NOMO-1 treated with DMSO at 0.1 percent for 48 hours (cell line): ENCODE results near the gene ZSWIM6.
"Not testable (repeated sequence)": the region's sequence is repeated elsewhere in the genome, so short reads cannot be mapped to it uniquely, and the experiment has no call there.

Source experiments
- DNase-seq: peaks from one replicate; lab custom pipeline; 2025; ENCODE audit not compliant: unreplicated experiment; lab: John Stamatoyannopoulos, UW

The ZSWIM6 gene

GRCh38 chr5:61405511-61406295 lies 73.6 kb downstream of the ZSWIM6 start:
- DNase-seq = no peak

- not testable (repeated sequence) for DNase-seq
Measured at GRCh38 chr5:61406497-61406896, 74.4 kb downstream of the ZSWIM6 start.

- DNase-seq = no peak
Measured at GRCh38 chr5:61407706-61408270, 75.7 kb downstream of the ZSWIM6 start.

- DNase-seq = peak; percentile 98
Measured at GRCh38 chr5:61408476-61409168, 76.6 kb downstream of the ZSWIM6 start.

DNA sequence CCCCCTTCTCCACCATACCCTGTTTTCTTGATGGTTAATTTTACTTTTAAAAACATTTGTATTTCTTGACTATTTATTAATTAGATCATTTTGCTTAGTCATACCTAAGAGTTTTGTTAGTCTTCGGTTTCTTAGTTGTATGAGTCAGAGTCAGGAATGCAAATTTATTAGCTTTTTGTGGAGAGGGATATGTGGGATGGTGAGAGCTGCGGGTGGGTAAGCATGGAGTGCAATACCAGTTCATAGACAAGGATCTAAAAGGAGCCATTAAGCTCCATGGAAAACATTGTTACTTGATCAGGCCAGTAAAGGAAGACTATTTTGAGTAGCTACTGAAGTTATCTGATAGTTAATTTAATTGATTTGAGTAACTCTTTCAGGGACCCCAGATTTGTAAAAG lies 77.5 kb downstream of the ZSWIM6 start:
- no peak for DNase-seq

DNA sequence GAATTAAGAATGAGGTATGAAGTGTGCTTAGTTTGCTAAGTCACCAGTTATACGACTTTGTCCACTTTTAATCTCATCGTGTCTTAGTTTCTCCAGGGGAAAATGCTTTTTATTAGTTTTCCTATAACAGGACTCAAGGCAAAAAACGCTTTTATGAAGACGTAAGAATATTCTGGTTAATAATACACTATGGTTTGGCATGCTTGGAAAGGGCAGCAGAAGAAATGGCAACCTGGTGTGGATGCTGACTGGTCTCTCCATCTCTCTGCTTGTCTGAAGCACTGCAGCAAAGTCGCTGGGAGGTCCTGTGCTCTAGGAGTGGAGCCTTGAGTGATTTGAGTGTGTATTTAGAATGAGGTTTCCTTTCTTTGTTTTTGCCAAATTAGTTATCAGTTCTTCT lies 78.8 kb downstream of the ZSWIM6 start:
- no peak for DNase-seq

DNA sequence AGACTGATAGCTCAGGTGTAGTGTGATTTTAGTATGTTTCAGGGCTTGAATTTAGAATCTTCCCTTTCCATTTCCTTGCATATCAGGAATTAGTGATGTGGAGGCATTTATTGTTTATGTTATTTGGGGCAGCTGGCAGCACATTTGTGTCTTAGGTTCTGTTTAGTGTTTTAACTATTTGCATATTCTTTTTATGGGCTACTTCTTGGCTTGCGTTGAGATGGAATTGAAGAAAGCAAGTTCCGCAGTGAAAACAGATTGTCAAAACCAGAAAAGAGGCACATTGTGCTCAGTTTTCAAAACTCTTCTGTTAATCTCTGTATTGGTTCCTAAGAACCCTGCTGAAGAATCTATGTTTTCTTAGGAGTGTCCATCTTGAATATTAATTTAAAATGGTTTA lies 80.3 kb downstream of the ZSWIM6 start:
- DNase-seq = no peak

DNA sequence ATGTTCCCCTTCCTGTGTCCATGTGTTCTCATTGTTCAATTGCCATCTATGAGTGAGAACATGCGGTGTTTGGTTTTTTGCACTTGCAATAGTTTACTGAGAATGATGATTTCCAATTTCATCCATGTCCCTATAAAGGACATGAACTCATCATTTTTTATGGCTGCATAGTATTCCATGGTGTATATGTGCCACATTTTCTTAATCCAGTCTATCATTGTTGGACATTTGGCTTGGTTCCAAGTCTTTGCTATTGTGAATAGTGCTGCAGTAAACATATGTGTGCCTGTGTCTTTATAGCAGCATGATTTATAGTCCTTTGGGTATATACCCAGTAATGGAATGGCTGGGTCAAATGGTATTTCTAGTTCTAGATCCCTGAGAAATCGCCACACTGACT lies 81.1 kb downstream of the ZSWIM6 start:
- not testable (repeated sequence) for DNase-seq

- no peak for DNase-seq
Measured at GRCh38 chr5:61414806-61415205, 82.7 kb downstream of the ZSWIM6 start.

- DNase-seq = no peak
Measured at GRCh38 chr5:61416010-61416409, 84.0 kb downstream of the ZSWIM6 start.

GRCh38 chr5:61416420-61416819 lies 84.4 kb downstream of the ZSWIM6 start:
- no peak for DNase-seq

GRCh38 chr5:61417340-61417739 lies 85.3 kb downstream of the ZSWIM6 start:
- no peak for DNase-seq

GRCh38 chr5:61417851-61418250 lies 85.8 kb downstream of the ZSWIM6 start:
- no peak for DNase-seq

DNA sequence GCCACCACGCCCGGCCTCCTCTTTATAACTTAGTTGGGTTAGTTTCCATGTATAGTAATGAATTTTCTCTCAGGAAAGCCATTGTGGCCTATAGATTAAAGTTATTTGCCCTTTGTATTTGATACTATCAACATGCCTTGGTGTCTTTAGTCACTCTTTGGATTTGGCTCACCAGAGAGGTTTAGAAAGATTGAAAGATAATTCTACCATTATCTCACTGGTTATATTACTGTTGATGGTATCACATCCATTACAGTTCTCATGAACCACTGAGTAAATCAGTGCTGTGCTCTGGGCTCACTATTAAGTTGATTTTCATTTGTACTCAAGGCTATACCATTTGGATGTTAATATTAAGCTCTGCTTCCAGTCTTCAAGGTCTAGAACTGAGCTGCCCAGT lies 87.0 kb downstream of the ZSWIM6 start:
- no peak for DNase-seq

DNA sequence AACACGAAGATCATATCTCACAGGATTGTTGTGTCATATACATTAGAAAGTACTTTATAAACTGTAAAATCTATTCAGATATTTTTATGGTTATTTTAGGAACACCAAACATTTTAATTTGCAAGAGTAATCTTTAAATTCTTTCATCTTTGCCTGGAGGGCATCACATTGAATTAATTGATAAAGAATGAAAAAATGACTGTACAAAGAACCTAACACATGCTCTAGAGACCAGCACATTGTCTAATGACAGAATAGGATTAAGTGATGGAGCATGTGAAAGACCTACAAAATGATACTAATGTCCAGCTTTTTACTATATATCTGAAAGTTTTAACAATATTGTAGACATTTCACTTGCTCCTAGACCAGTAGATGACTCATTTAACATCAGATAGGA lies 88.0 kb downstream of the ZSWIM6 start:
- DNase-seq = no peak

GRCh38 chr5:61421262-61421661 lies 89.2 kb downstream of the ZSWIM6 start:
- not testable (repeated sequence) for DNase-seq

DNA sequence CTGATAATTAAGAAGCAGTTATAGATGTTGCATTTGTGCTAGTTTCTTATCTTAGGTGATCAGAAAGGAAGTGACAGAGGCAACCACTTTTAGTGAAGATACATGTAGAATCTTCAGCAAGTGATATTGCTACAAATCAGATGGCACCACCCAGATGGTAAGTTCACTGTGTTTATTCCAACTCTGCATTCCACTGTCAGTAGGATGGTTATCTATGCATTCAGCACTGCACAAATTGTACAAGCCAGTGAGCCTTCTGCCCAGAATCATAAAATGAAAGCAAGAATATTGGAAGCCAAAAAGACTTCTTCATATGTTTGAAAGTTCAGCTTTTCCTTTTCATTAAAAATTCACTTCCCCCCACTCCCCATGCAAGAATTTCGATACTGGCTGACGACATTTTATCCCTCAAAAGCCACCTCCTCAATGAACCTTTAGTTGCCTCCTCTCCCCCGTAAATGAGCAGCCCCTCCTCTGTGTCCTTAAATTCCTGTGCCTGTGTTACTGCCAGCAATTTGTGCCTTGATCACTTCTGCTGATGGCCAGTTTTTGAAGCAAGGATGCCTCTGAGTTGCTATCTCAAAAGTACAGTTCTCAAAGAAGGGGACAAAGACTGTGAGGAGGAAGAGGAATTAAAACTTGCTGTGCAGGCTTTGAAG lies 91.6 kb downstream of the ZSWIM6 start:
- no peak for DNase-seq

GRCh38 chr5:61425918-61426317 lies 93.9 kb downstream of the ZSWIM6 start:
- no peak for DNase-seq

- no peak for DNase-seq
Measured at GRCh38 chr5:61429906-61430305, 97.8 kb downstream of the ZSWIM6 start.

DNA sequence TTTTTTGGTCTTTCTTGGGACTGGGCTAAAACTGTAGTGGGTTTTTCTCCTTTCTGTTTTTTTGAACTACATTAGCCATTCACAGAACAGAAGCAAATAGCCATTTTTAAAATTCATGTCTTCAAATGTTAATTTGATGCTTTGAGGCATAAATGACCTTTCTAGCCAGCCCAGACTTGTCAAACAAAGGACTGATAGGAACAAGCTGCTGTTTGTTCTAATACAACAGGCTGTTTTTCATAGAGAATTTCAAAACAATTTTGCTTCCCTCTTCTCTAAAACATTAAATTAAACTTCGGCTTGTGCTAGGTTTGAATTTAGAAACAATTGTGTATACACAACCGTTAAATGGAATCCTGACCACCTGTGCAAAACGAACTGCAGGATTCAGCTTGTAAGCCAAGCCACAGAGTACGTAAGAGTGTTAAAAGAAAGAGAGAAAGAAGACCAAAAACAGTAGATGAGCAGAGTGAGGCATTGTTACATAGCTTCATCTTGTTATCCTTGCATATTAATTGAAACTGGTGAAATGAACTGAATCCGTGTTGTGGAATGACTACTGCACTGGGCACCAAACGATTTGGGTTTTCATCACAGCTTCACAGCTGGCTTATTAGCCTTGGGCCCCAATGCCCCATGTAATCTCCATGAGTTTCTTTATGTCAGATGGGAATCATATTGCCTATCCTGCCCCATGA lies 100.0 kb downstream of the ZSWIM6 start:
- DNase-seq = no peak

- DNase-seq = no peak
Measured at GRCh38 chr5:61435368-61435767, 103.3 kb downstream of the ZSWIM6 start.
